ENCODE data around the gene CCDC90B.

- TF ChIP-seq CTCF (IDR thresholded peaks at IDR 0.05) = no peak
- TF ChIP-seq FOXM1 (IDR thresholded peaks at IDR 0.05; ENCODE audit: low read depth) = no peak
- no peak for TF ChIP-seq POLR2AphosphoS5 (IDR thresholded peaks at IDR 0.05; ENCODE audit: low read depth, low read length)
These were observed 29.4 kb downstream of the CCDC90B start for GRCh38 chr11:83256602-83257340.

Data from SK-N-SH (cell line).